ENCODE results near the gene ADAM12. TPM values are rescaled to one million over a fixed set of nuclear protein-coding genes. Genes with fewer than 3 reads are reported as not detected.

Gene ADAM12
- total and polyA plus RNA-seq, 2 donors (not counting 3 experiments of a cell fraction or from before 2014, with no cell fraction given), result 0.22 to 0.33 TPM

DNA sequence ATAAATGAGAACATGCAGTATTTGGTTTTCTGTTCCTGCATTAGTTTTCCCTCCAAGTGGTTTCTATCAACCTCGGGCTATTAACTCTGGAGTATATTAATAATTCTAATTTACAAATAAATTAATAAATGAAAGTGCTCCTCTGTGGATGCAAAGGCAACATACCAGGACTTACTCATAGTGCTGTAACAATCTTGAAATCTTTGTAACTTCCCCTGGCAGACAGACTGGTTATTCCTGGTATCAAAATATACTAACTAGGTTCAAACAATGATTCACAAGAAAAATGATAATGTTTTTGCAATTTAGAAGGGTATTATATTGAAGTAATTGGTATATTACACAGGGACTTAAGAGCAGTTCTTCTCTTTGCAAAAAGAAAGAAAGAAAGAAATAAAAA is 314.7 kb downstream of the ADAM12 start:
- no peak overlapping the region for H3K9ac ChIP-seq (replicated peaks; ENCODE audit: extremely low read depth, insufficient read depth, low read length)
- dilution Hi-C loops (cut with MboI; ENCODE audit: extremely low pct_ligation_motif_present, low sequenced_read_pairs) (no loop called here), intact Hi-C loops (cut with micrococcal nuclease) (no loop called here)
- no peaks in the 10 kb centered on the region for H3K36me3 ChIP-seq (ENCODE audit: control insufficient read depth in 2 of 2, extremely low read depth in 1 of 2, insufficient read depth in 2 of 2, low read length in 2 of 2)
- H3K27me3 ChIP-seq (ENCODE audit: control insufficient read depth in 2 of 2, insufficient read depth in 2 of 2, low read length in 2 of 2), result no peaks in the 10 kb centered on the region
- H3K4me3 ChIP-seq (replicated peaks in 1 of 3; ENCODE audit: insufficient read depth in 1 of 3, low read depth in 1 of 3, low read length in 3 of 3), result no peak overlapping the region
- ChIA-PET POLR2A (no interaction called here), CTCF (no interaction called here)
- H4K20me1 ChIP-seq (replicated peaks; ENCODE audit: control insufficient read depth, extremely low read depth, insufficient read depth, low read length), result no peaks in the 10 kb centered on the region
- no peak overlapping the region for H3K27ac ChIP-seq (ENCODE audit: insufficient read depth, low read depth, low read length)
- BruUV-seq (replicated peaks), result no TSS peak
- H3K9me3 ChIP-seq (replicated peaks; ENCODE audit: control insufficient read depth, insufficient read depth, low read length), result no peaks in the 10 kb centered on the region
- no peaks in the 10 kb centered on the region for H3K4me1 ChIP-seq (ENCODE audit: control insufficient read depth, extremely low read depth, insufficient read depth, low read length)
- DNase-seq (ENCODE audit: low read depth, low spot score) (no peak), FAIRE-seq (no peak)
- H3K79me2 ChIP-seq (ENCODE audit: control insufficient read depth, insufficient read depth, low read length), result no peaks in the 10 kb centered on the region
- no peak overlapping the region for H2AFZ ChIP-seq (ENCODE audit: low read depth, low read length)
- TF ChIP-seq, protein P1, sequence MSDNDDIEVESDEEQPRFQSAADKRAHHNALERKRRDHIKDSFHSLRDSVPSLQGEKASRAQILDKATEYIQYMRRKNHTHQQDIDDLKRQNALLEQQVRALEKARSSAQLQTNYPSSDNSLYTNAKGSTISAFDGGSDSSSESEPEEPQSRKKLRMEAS (IDR thresholded peaks at IDR 0.05; ENCODE audit: insufficient read depth, insufficient read length), result no peak
- no peak for TF ChIP-seq POLR2AphosphoS5 (IDR thresholded peaks at IDR 0.05; ENCODE audit: insufficient read depth, low read depth, low read length)
- TF ChIP-seq JUN (IDR thresholded peaks at IDR 0.05; ENCODE audit: borderline replicate concordance, insufficient read depth, insufficient read length, low read depth), result no peak
- TF ChIP-seq EZH2 (IDR thresholded peaks at IDR 0.05; ENCODE audit: borderline replicate concordance, low read depth, low read length, severe bottlenecking), result no peak
- no peak for TF ChIP-seq GATA2 (IDR thresholded peaks at IDR 0.05; ENCODE audit: insufficient read depth, insufficient read length, low read depth, low read length)
- no peak for TF ChIP-seq POLR2A (IDR thresholded peaks at IDR 0.05; ENCODE audit: low read depth, low read length)
- TF ChIP-seq FOS (IDR thresholded peaks at IDR 0.05; ENCODE audit: borderline replicate concordance, insufficient read depth, low read length), result no peak
- TF ChIP-seq, protein P2, sequence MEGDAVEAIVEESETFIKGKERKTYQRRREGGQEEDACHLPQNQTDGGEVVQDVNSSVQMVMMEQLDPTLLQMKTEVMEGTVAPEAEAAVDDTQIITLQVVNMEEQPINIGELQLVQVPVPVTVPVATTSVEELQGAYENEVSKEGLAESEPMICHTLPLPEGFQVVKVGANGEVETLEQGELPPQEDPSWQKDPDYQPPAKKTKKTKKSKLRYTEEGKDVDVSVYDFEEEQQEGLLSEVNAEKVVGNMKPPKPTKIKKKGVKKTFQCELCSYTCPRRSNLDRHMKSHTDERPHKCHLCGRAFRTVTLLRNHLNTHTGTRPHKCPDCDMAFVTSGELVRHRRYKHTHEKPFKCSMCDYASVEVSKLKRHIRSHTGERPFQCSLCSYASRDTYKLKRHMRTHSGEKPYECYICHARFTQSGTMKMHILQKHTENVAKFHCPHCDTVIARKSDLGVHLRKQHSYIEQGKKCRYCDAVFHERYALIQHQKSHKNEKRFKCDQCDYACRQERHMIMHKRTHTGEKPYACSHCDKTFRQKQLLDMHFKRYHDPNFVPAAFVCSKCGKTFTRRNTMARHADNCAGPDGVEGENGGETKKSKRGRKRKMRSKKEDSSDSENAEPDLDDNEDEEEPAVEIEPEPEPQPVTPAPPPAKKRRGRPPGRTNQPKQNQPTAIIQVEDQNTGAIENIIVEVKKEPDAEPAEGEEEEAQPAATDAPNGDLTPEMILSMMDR (IDR thresholded peaks at IDR 0.05; ENCODE audit: extremely low read depth in 1 of 2, insufficient read depth in 1 of 2, low read depth in 1 of 2, low read length in 2 of 2), result no peak
- no peak for TF ChIP-seq MYC (IDR thresholded peaks at IDR 0.05; ENCODE audit: low read depth, low read length)
- no peaks in the 10 kb centered on the region for H3K9me1 ChIP-seq (replicated peaks; ENCODE audit: control insufficient read depth, extremely low read depth, insufficient read depth, low read length)
- no peak overlapping the region for H3K4me2 ChIP-seq (ENCODE audit: insufficient read depth, low read length)
